Retina (tissue), 1 donor: ENCODE data around the gene CDSN.
"Not testable (repeated sequence)": the region's sequence is repeated elsewhere in the genome, so short reads cannot be mapped to it uniquely, and the experiment has no call there.

Experiments
- DNase-seq: peaks from one replicate; pipeline ENCODE4 v3.0.0-alpha.2; 2016

Gene CDSN

DNA sequence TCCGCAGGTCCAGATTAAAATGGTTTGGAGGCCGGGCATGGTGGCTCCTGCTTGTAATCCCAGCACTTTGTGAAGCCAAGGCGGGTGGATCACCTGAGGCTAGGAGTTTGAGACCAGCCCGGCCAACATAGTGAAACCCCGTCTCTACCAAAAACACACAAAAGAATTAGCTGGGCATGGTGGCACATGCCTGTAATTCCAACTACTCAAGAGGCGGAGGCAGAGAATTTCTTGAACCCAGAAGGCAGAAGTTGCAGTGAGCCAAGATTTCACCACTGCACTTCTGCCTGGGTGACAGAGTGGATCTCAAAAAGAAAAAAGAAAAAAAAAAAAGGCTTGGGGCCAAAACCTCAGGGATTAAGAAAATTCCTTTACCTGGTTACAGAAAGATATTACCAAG, 38.4 kb downstream of the CDSN start:
- DNase-seq, result no peak

DNA sequence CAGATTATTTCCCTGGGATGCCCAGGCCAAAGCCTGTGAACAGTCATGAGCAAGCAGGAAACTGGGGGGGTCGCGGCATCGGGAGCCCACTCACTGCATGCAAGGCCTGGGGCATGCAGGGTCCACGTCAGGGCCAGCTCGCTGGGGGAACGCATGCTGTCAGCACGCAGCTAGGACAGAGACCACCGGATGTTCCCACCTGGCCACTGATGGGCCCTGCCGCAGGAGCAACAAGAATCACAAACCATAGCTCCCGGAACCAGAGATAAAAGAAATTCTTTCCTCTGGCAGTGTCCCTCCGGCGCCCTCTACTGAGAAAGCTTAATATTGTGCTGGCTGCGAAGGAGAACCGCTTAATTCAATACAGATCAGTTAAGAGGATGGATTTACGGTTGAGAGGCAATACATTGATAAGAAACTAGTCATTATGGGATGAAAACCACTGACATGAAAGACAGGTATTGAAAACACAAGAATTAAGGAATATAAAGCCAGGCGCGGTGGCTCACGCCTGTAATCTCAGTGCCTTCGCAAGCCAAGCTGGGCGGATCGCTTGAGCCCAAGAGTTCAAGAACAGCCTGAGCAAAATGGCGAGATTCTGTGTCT, 40.5 kb downstream of the CDSN start:
- DNase-seq, result peak; percentile 79

DNA sequence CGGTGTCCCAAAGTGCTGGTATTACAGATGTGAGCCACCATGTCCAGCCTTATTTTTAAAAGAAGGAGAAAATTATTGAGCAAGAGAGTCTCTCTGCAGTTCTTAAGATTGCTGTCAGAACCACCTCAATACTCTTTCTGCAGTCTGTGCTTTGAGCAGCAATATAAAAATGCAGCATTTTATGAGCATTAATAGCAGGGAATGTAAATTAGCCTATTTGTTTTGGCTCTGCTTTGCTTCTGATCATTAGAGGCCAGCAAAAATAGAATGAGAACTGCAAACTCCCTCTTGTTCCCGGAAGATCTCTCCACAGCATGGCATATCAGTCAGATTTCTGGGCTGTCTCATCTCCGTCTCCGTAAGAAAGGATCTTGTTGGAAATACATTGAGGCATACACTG, 43.6 kb downstream of the CDSN start:
- DNase-seq, result no peak

GRCh38 chr6:31075528-31075927, 44.7 kb downstream of the CDSN start:
- DNase-seq, result no peak

- no peak for DNase-seq
These were observed 45.8 kb downstream of the CDSN start for GRCh38 chr6:31074401-31074800.

DNA sequence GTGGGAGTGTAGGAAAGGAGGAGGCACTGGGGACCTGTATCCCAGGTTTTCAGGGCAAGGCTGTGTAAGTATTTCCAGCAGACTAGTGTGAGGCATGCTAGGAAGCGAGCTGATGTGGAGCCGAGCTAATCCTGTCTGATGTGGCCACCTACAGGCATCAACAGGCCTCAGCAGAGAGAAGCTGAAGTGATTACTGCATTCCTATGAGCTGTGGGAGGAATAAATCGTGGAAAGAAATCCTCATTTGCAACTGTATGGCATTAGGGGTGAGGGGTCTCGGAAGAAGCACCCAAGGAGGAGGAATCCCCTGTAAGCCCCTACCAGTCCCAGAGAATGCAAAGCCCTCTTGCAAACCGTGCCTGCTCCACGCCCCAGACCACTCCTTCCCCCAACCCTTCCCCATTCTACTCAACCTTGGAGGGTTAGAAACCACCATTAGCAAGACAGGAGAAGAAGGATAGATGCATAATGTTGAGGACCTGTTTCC, 49.5 kb downstream of the CDSN start:
- DNase-seq, result peak; percentile 61

GRCh38 chr6:31068669-31069340, 51.4 kb downstream of the CDSN start:
- DNase-seq, result peak; percentile 88

- DNase-seq, result not testable (repeated sequence)
These were observed 52.2 kb downstream of the CDSN start for GRCh38 chr6:31067891-31068668.

GRCh38 chr6:31067028-31067427, 53.2 kb downstream of the CDSN start:
- DNase-seq, result not testable (repeated sequence)

DNA sequence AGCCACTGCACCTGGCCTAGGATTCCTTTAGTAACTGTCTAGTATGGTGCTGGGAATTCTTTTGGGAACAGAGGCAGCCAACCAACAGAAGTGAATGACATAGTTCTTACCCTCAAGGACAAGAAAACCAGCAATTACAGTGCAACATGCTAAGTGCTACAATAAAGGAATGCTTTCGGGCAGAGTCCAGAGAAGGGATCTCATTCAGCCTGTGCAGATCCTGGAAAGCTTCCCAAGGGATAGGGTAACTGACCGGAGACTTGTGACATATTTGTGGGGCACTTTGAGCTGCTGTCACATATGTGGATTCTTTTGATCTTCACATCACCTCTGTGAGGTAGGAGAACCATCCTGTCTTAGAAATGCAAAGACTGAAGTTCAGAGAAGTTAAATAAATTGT, 54.7 kb downstream of the CDSN start:
- no peak for DNase-seq
